GM23338 (cell line): ENCODE results near the gene DAB1. TPM values are rescaled to one million over a fixed set of nuclear protein-coding genes. Genes with fewer than 3 reads are reported as not detected.

Experiments used
- ATAC-seq: fragments of 200-7000 bp; cut with Tn5 transposase; 3 replicates; pipeline ENCODE4 v1.9.1; 2020
- DNase-seq: peaks from one replicate; pipeline ENCODE4 v3.0.0-alpha.2; 2015; ENCODE audit warnings: low spot score
- H2AFZ ChIP-seq: fragments of 200-600 bp; sonication (generic); 2 replicates; pipeline ENCODE4 v1.8.0; 2016; ENCODE audit warnings: antibody characterized with exemption, mild to moderate bottlenecking, moderate library complexity
- H3F3A ChIP-seq: fragments of 200-600 bp; sonication (generic); replicated peaks from 2 replicates; pipeline ENCODE4 v1.8.0; 2017; ENCODE audit warnings: antibody characterized with exemption, mixed run types, low read depth
- H3K27ac ChIP-seq: fragments of 200-600 bp; sonication (generic); 2 replicates; pipeline ENCODE4 v1.6.1; 2016; ENCODE audit warnings: low read depth
- H3K27me3 ChIP-seq: fragments of 200-600 bp; sonication (generic); 2 replicates; pipeline ENCODE4 v1.8.0; 2016; ENCODE audit warnings: mild to moderate bottlenecking, mixed run types, moderate library complexity; ENCODE audit not compliant: insufficient read depth
- H3K36me3 ChIP-seq: fragments of 200-600 bp; sonication (generic); 2 replicates; pipeline ENCODE4 v1.8.0; 2016; ENCODE audit warnings: mild to moderate bottlenecking; ENCODE audit not compliant: insufficient read depth
- H3K4me1 ChIP-seq: fragments of 200-600 bp; sonication (generic); 2 replicates; pipeline ENCODE4 v1.8.0; 2016; ENCODE audit warnings: mild to moderate bottlenecking, moderate library complexity; ENCODE audit not compliant: insufficient read depth
- H3K4me2 ChIP-seq: fragments of 200-600 bp; sonication (generic); 2 replicates; pipeline ENCODE4 v1.7.1; 2017; ENCODE audit warnings: mixed run types
- H3K4me3 ChIP-seq: fragments of 200-600 bp; sonication (generic); 2 replicates; pipeline ENCODE4 v1.6.1; 2016; ENCODE audit warnings: mixed run types
- H3K79me2 ChIP-seq: fragments of 200-600 bp; sonication (generic); replicated peaks from 2 replicates; pipeline ENCODE4 v1.8.0; 2017; ENCODE audit warnings: mild to moderate bottlenecking; ENCODE audit not compliant: insufficient read depth
- H3K9me2 ChIP-seq: fragments of 200-600 bp; sonication (generic); 2 replicates; pipeline ENCODE4 v1.8.0; 2017; ENCODE audit not compliant: insufficient read depth
- H4K20me1 ChIP-seq: fragments of 200-600 bp; sonication (generic); replicated peaks from 2 replicates; pipeline ENCODE4 v1.8.0; 2017; ENCODE audit warnings: mild to moderate bottlenecking; ENCODE audit not compliant: insufficient read depth
- H3K27ac Mint-ChIP-seq: 2 replicates; pipeline ENCODE4 v1.8.0; 2020; ENCODE audit warnings: inconsistent platforms, mild to moderate bottlenecking, moderate library complexity, mixed read lengths
- H3K27me3 Mint-ChIP-seq: 3 replicates; pipeline ENCODE4 v1.8.0; 2022; ENCODE audit warnings: low read depth, mild to moderate bottlenecking, moderate library complexity, mixed read lengths, inconsistent platforms; ENCODE audit not compliant: insufficient read depth, poor library complexity
- H3K36me3 Mint-ChIP-seq: 3 replicates; pipeline ENCODE4 v1.8.0; 2021; ENCODE audit warnings: low read depth, mild to moderate bottlenecking, inconsistent platforms, moderate library complexity, mixed read lengths
- H3K4me1 Mint-ChIP-seq: 3 replicates; pipeline ENCODE4 v1.8.0; 2020; ENCODE audit warnings: mild to moderate bottlenecking, inconsistent platforms, mixed read lengths
- H3K4me3 Mint-ChIP-seq: 3 replicates; pipeline ENCODE4 v1.8.0; 2021; ENCODE audit warnings: moderate library complexity, mild to moderate bottlenecking, inconsistent platforms, mixed read lengths
- H3K9me3 Mint-ChIP-seq: 3 replicates; pipeline ENCODE4 v1.8.0; 2020; ENCODE audit warnings: moderate library complexity, mild to moderate bottlenecking, inconsistent platforms, mixed read lengths
- CREB1 ChIP-seq: fragments of 250-450 bp; sonication (Bioruptor Pico); IDR thresholded peaks from 2 replicates; pipeline ENCODE4 v1.5.0; 2020; ENCODE audit warnings: low read depth, mild to moderate bottlenecking, moderate library complexity
- CTCF ChIP-seq, 2 experiments: fragments of 200-600 bp in 1 of 2; sonication (generic) in 1 of 2; conservative IDR thresholded peaks; 2 replicates each; pipeline versions ENCODE4 v1.5.1 to v1.6.1; 2016 to 2017; ENCODE audit warnings: antibody characterized with exemption in 2 of 2, low read depth in 2 of 2, mild to moderate bottlenecking in 2 of 2, moderate library complexity in 1 of 2
- ETS1 ChIP-seq: IDR thresholded peaks from 2 replicates; pipeline ENCODE4 v1.6.1; 2016; ENCODE audit warnings: antibody characterized with exemption
- EZH2 ChIP-seq: fragments of 200-600 bp; sonication (generic); IDR thresholded peaks from one replicate; pipeline ENCODE4 v1.8.0; 2017; ENCODE audit warnings: antibody characterized with exemption, mild to moderate bottlenecking, low read depth; ENCODE audit not compliant: unreplicated experiment
- EZH2phosphoT487 ChIP-seq: fragments of 200-600 bp; sonication (generic); IDR thresholded peaks from one replicate; pipeline ENCODE4 v1.8.1; 2018; ENCODE audit warnings: antibody characterized with exemption; ENCODE audit not compliant: unreplicated experiment
- JUNB ChIP-seq: IDR thresholded peaks from one replicate; pipeline ENCODE4 v1.6.1; 2016; ENCODE audit warnings: antibody characterized with exemption; ENCODE audit not compliant: unreplicated experiment
- NANOG ChIP-seq: IDR thresholded peaks from 2 replicates; pipeline ENCODE4 v1.6.1; 2016; ENCODE audit warnings: antibody characterized with exemption, borderline replicate concordance
- POLR2AphosphoS5 ChIP-seq: IDR thresholded peaks from 2 replicates; pipeline ENCODE4 v1.6.1; 2016; ENCODE audit warnings: antibody characterized with exemption, low read depth
- REST ChIP-seq: IDR thresholded peaks from one replicate; pipeline ENCODE4 v1.6.1; 2018; ENCODE audit warnings: antibody characterized with exemption; ENCODE audit not compliant: unreplicated experiment
- STAT1 ChIP-seq: IDR thresholded peaks from one replicate; pipeline ENCODE4 v1.6.1; 2016; ENCODE audit warnings: antibody characterized with exemption; ENCODE audit not compliant: unreplicated experiment
- ZNF114 ChIP-seq: fragments of 250-450 bp; sonication (Bioruptor Pico); IDR thresholded peaks from 2 replicates; pipeline ENCODE4 v1.5.0; 2020; ENCODE audit warnings: mild to moderate bottlenecking, moderate library complexity
- ZNF331 ChIP-seq: fragments of 250-450 bp; sonication (Bioruptor Pico); IDR thresholded peaks from 2 replicates; pipeline ENCODE4 v1.5.0; 2020; ENCODE audit warnings: low read depth, mild to moderate bottlenecking, moderate library complexity
- ZNF462 ChIP-seq: fragments of 250-450 bp; sonication (Bioruptor Pico); IDR thresholded peaks from 2 replicates; pipeline ENCODE4 v1.5.0; 2020; ENCODE audit warnings: mild to moderate bottlenecking, moderate library complexity
- polyA plus RNA-seq: library from polyadenylated mRNA; unstranded; fragments of >200 nt; fragmentation: Nextera tagmentation; extraction: Ambion mirVana; gene quantifications from 2 replicates; pipeline ENCODE4 v1.2.1, GENCODE V29; 2016
- total RNA-seq: library from RNA; depleted of rRNA; stranded (reverse); fragments of >200 nt; shearing (Covaris generic); gene quantifications from 2 replicates; pipeline ENCODE4 v1.2.3, GENCODE V29; 2014

Gene DAB1
- total and polyA plus RNA-seq, 2 experiments from 2014 or later: 12.8 to 14.5 TPM

GRCh38 chr1:57362480-57362879 is 61.4 kb downstream of the DAB1 start:
- Mint-ChIP-seq H3K27me3 (no peaks in the 10 kb centered on the region), H3K27ac (no peak overlapping the region; the same call in 1 of the 2 replicates), H3K4me1 (peaks cover 11% of the 10 kb centered on the region), H3K4me3 (no peak overlapping the region), H3K9me3 (peaks cover 26% of the 10 kb centered on the region), H3K36me3 (peaks cover 28% of the 10 kb centered on the region)
- Histone ChIP-seq H4K20me1 (no peaks in the 10 kb centered on the region), H3K4me2 (no peak overlapping the region), H3K27ac (no peak overlapping the region), H3K27me3 (no peaks in the 10 kb centered on the region), H3K4me3 (no peak overlapping the region), H3K79me2 (peaks cover 23% of the 10 kb centered on the region), H3K4me1 (peaks cover 7% of the 10 kb centered on the region; the same call in 1 of the 2 replicates), H3K36me3 (peaks cover 6% of the 10 kb centered on the region), H3K9me2 (no peaks in the 10 kb centered on the region), H2AFZ (no peak overlapping the region), H3F3A (no peaks in the 10 kb centered on the region)
- no peak for ATAC-seq
- DNase-seq: no peak
- no peak for TF ChIP-seq REST
- no peak for TF ChIP-seq POLR2AphosphoS5
- TF ChIP-seq ETS1: no peak
- TF ChIP-seq STAT1: no peak
- no peak for TF ChIP-seq CTCF (conservative IDR thresholded peaks at IDR 0.05; ENCODE audit: low read depth in 2 of 2)
- TF ChIP-seq ZNF331: no peak
- no peak for TF ChIP-seq EZH2
- no peak for TF ChIP-seq EZH2phosphoT487
- no peak for TF ChIP-seq JUNB
- TF ChIP-seq ZNF114 (CRISPR knock-in tag): no peak
- TF ChIP-seq ZNF462: no peak
- TF ChIP-seq NANOG: no peak
- no peak for TF ChIP-seq CREB1 (CRISPR knock-in tag)
